ENCODE data around the gene HNF1A. TPM values are rescaled to one million over a fixed set of nuclear protein-coding genes. Genes with fewer than 3 reads are reported as not detected.

The HNF1A gene
- total RNA-seq, 3 donors from 2014 or later: 0.29 to 0.33 TPM; not detected in 1

GRCh38 chr12:120965534-120966091 is 12.7 kb upstream of the HNF1A start:
- TF ChIP-seq CTCF (IDR thresholded peaks at IDR 0.05) (no peak), POLR2A (IDR thresholded peaks at IDR 0.05) (no peak), POLR2AphosphoS5 (IDR thresholded peaks at IDR 0.05) (no peak)
- intact Hi-C loops (cut with DNase I; ENCODE audit: low total_unique reads): no loop called here
- H3K9me3 ChIP-seq: no peaks in the 10 kb centered on the region
- H3K4me1 ChIP-seq: no peaks in the 10 kb centered on the region
- no peaks in the 10 kb centered on the region for H3K36me3 ChIP-seq
- peak overlapping the region in 1 of 2 donors; percentile 54 for H3K27ac ChIP-seq
- H3K27me3 ChIP-seq: no peaks in the 10 kb centered on the region
- H3K4me3 ChIP-seq: no peak overlapping the region
- DNase-seq (ENCODE audit: low spot score in 2 of 2): no peak

- Histone ChIP-seq H3K9me3 (no peaks in the 10 kb centered on the region), H3K27ac (no peak overlapping the region), H3K27me3 (no peaks in the 10 kb centered on the region), H3K4me3 (no peak overlapping the region), H3K36me3 (no peaks in the 10 kb centered on the region), H3K4me1 (no peaks in the 10 kb centered on the region)
- intact Hi-C loops (cut with DNase I; ENCODE audit: low total_unique reads): no loop called here
- TF ChIP-seq POLR2A (IDR thresholded peaks at IDR 0.05) (no peak), POLR2AphosphoS5 (IDR thresholded peaks at IDR 0.05) (no peak), CTCF (IDR thresholded peaks at IDR 0.05) (no peak)
- no peak for DNase-seq (ENCODE audit: low spot score in 2 of 2)
Measured at GRCh38 chr12:120970310-120970709, 8.0 kb upstream of the HNF1A start.

- H3K27me3 ChIP-seq: no peaks in the 10 kb centered on the region
- DNase-seq (ENCODE audit: low spot score in 2 of 2): no peak
Measured at GRCh38 chr12:120971299-120972180, 6.8 kb upstream of the HNF1A start.

GRCh38 chr12:120972870-120973543 is 5.3 kb upstream of the HNF1A start:
- no peak overlapping the region for H3K4me3 ChIP-seq
- no peaks in the 10 kb centered on the region for H3K27me3 ChIP-seq
- no peaks in the 10 kb centered on the region for H3K36me3 ChIP-seq
- intact Hi-C loops (cut with DNase I; ENCODE audit: low total_unique reads): no loop called here
- no peaks in the 10 kb centered on the region for H3K9me3 ChIP-seq
- TF ChIP-seq POLR2AphosphoS5 (IDR thresholded peaks at IDR 0.05) (no peak), POLR2A (IDR thresholded peaks at IDR 0.05) (no peak), CTCF (IDR thresholded peaks at IDR 0.05) (no peak)
- no peak for DNase-seq (ENCODE audit: low spot score in 2 of 2)
- no peak overlapping the region for H3K27ac ChIP-seq
- no peaks in the 10 kb centered on the region for H3K4me1 ChIP-seq

More at GRCh38 chr12:120971299-120972180, 6.8 kb upstream of the HNF1A start:
- Histone ChIP-seq H3K9me3 (no peaks in the 10 kb centered on the region), H3K36me3 (no peaks in the 10 kb centered on the region), H3K4me3 (no peak overlapping the region), H3K27ac (no peak overlapping the region), H3K4me1 (no peaks in the 10 kb centered on the region)
- intact Hi-C loops (cut with DNase I; ENCODE audit: low total_unique reads): no loop called here
- TF ChIP-seq CTCF (IDR thresholded peaks at IDR 0.05) (peak in 2 of 3 donors; percentile 73 to 82), POLR2AphosphoS5 (IDR thresholded peaks at IDR 0.05) (no peak)
